Activated CD4-positive, CD25-positive, alpha-beta regulatory T cell treated with anti-CD3 and anti-CD28 coated beads, Interleukin-2, amount 50 U/mL, for 24 hours (primary cell): Measurements from ENCODE around the gene SHOX.
"Not testable (repeated sequence)": the region's sequence is repeated elsewhere in the genome, so short reads cannot be mapped to it uniquely, and the experiment has no call there.

Experiments
- ATAC-seq, 2 donors: fragments of 150-1000 bp; cut with Tn5 transposase; one replicate each; pipeline ENCODE4 v1.10.0; 2021; ENCODE audit warnings: mild to moderate bottlenecking in 1 of 2, moderate library complexity in 1 of 2

SHOX gene

GRCh38 chrX:630612-631496 is at the start of gene SHOX:
TSS of gene SHOX (plus strand) at chrX:630791. CDS start at chrX:630898, 107 bp downstream.
- ATAC-seq = no peak

- ATAC-seq = no peak
Measured at GRCh38 chrX:581066-581465, 49.5 kb upstream of the SHOX start.

- no peak for ATAC-seq
Measured at GRCh38 chrX:581720-582298, 48.8 kb upstream of the SHOX start.

GRCh38 chrX:584572-584971 is 46.0 kb upstream of the SHOX start:
- no peak for ATAC-seq

- ATAC-seq = no peak
Measured at GRCh38 chrX:585115-585808, 45.3 kb upstream of the SHOX start.

GRCh38 chrX:586351-586750 is 44.2 kb upstream of the SHOX start:
- no peak for ATAC-seq

GRCh38 chrX:589261-589660 is 41.3 kb upstream of the SHOX start:
- not testable (repeated sequence) for ATAC-seq

GRCh38 chrX:590693-591404 is 39.7 kb upstream of the SHOX start:
- ATAC-seq = no peak

- no peak for ATAC-seq
Measured at GRCh38 chrX:599837-600715, 30.5 kb upstream of the SHOX start.

GRCh38 chrX:603029-603428 is 27.6 kb upstream of the SHOX start:
- ATAC-seq = not testable (repeated sequence)

- not testable (repeated sequence) for ATAC-seq
Measured at GRCh38 chrX:604616-605015, 26.0 kb upstream of the SHOX start.

- ATAC-seq = not testable (repeated sequence)
Measured at GRCh38 chrX:608088-608487, 22.5 kb upstream of the SHOX start.

- ATAC-seq = no peak
Measured at GRCh38 chrX:614136-614535, 16.5 kb upstream of the SHOX start.

- no peak for ATAC-seq
Measured at GRCh38 chrX:617401-617800, 13.2 kb upstream of the SHOX start.

GRCh38 chrX:617891-618290 is 12.7 kb upstream of the SHOX start:
- no peak for ATAC-seq

- ATAC-seq = not testable (repeated sequence)
Measured at GRCh38 chrX:618304-618703, 12.3 kb upstream of the SHOX start.

- ATAC-seq = no peak
Measured at GRCh38 chrX:618761-619450, 11.7 kb upstream of the SHOX start.

GRCh38 chrX:619451-619811 is 11.2 kb upstream of the SHOX start:
- no peak for ATAC-seq

- ATAC-seq = no peak
Measured at GRCh38 chrX:619812-620531, 10.6 kb upstream of the SHOX start.

GRCh38 chrX:621705-622503 is 8.7 kb upstream of the SHOX start:
- no peak for ATAC-seq
